ENCODE measurements around the gene SLC34A1. TPM values are rescaled to one million over a fixed set of nuclear protein-coding genes. Genes with fewer than 3 reads are reported as not detected.

The SLC34A1 gene
- 0.19 and 0.64 TPM in 2 replicates for total RNA-seq (2022)
- percentile 23 among the genes with signal in this experiment for Bru-seq, nascent RNA
- BruChase-seq, experiment 1, labeled RNA remaining after a 6-hour chase: percentile 13 among the genes with signal in this experiment
- BruChase-seq, experiment 2, labeled RNA remaining after a 2-hour chase: percentile 15 among the genes with signal in this experiment
- long read RNA-seq, partial matches to known transcripts: 1 of 2 reads
- long read RNA-seq, other reads (novel, unspliced or antisense): 1 of 2 reads

GRCh38 chr5:177384134-177384533 lies at the start of gene SLC34A1:
Gene SLC34A1 (plus strand): TSS chr5:177384434. CDS start chr5:177385742, 1,308 bp downstream.
- Mint-ChIP-seq H3K9me3 (ENCODE audit: low read depth, unreplicated experiment) (no peaks in the 10 kb centered on the region), H3K4me3 (ENCODE audit: low read depth, unreplicated experiment) (no peak within 1 kb of the TSS), H3K36me3 (ENCODE audit: insufficient read depth, unreplicated experiment) (peaks cover 13% of the 10 kb centered on the region), H3K4me1 (ENCODE audit: low read depth, unreplicated experiment) (peaks cover 36% of the 10 kb centered on the region), H3K27ac (ENCODE audit: unreplicated experiment) (no peak within 1 kb of the TSS), H3K27me3 (ENCODE audit: unreplicated experiment) (no peaks in the 10 kb centered on the region)
- no TSS peak for BruUV-seq (replicated peaks)
- TF ChIP-seq CTCF (IDR thresholded peaks at IDR 0.05; ENCODE audit: unreplicated experiment): no peak
- CTCF ChIA-PET: no interaction called here
- intact Hi-C loops (cut with micrococcal nuclease; ENCODE audit: unreplicated experiment): no loop called here
- DNase-seq: no peak

- no peak for DNase-seq
- TF ChIP-seq CTCF (IDR thresholded peaks at IDR 0.05; ENCODE audit: unreplicated experiment): no peak
- H3K27ac Mint-ChIP-seq (ENCODE audit: unreplicated experiment): no peak overlapping the region
- CTCF ChIA-PET: no interaction called here
- H3K27me3 Mint-ChIP-seq (ENCODE audit: unreplicated experiment): no peaks in the 10 kb centered on the region
- no TSS peak for BruUV-seq (replicated peaks)
- H3K4me1 Mint-ChIP-seq (ENCODE audit: low read depth, unreplicated experiment): peaks cover 28% of the 10 kb centered on the region
- intact Hi-C loops (cut with micrococcal nuclease; ENCODE audit: unreplicated experiment): no loop called here
- H3K36me3 Mint-ChIP-seq (ENCODE audit: insufficient read depth, unreplicated experiment): peaks cover 83% of the 10 kb centered on the region
- no peaks in the 10 kb centered on the region for H3K9me3 Mint-ChIP-seq (ENCODE audit: low read depth, unreplicated experiment)
- H3K4me3 Mint-ChIP-seq (ENCODE audit: low read depth, unreplicated experiment): no peak overlapping the region
Measured at GRCh38 chr5:177334781-177335700, 49.2 kb upstream of the SLC34A1 start.

GRCh38 chr5:177335701-177336065 lies 48.6 kb upstream of the SLC34A1 start:
- BruUV-seq (replicated peaks): no TSS peak
- no peak for TF ChIP-seq CTCF (IDR thresholded peaks at IDR 0.05; ENCODE audit: unreplicated experiment)

GRCh38 chr5:177336112-177336511 lies 48.1 kb upstream of the SLC34A1 start:
- H3K27ac Mint-ChIP-seq (ENCODE audit: unreplicated experiment): peak overlapping the region; percentile 19
- peak; percentile 61 for TF ChIP-seq CTCF (IDR thresholded peaks at IDR 0.05; ENCODE audit: unreplicated experiment)
- H3K36me3 Mint-ChIP-seq (ENCODE audit: insufficient read depth, unreplicated experiment): peaks cover 77% of the 10 kb centered on the region
- CTCF ChIA-PET: interaction anchor here (0.5 to 0.8 kb wide), 2 partner anchors 10 to 53 kb away, joined by 3 to 16 read pairs; no protein-coding TSS in a partner anchor
- H3K4me3 Mint-ChIP-seq (ENCODE audit: low read depth, unreplicated experiment): no peak overlapping the region
- intact Hi-C loops (cut with micrococcal nuclease; ENCODE audit: unreplicated experiment): no loop called here
- H3K4me1 Mint-ChIP-seq (ENCODE audit: low read depth, unreplicated experiment): peaks cover 31% of the 10 kb centered on the region
- H3K9me3 Mint-ChIP-seq (ENCODE audit: low read depth, unreplicated experiment): no peaks in the 10 kb centered on the region
- peak; percentile 63 for DNase-seq
- no TSS peak for BruUV-seq (replicated peaks)
- no peaks in the 10 kb centered on the region for H3K27me3 Mint-ChIP-seq (ENCODE audit: unreplicated experiment)

More at GRCh38 chr5:177335701-177336065, 48.6 kb upstream of the SLC34A1 start:
- peaks cover 31% of the 10 kb centered on the region for H3K4me1 Mint-ChIP-seq (ENCODE audit: low read depth, unreplicated experiment)
- no peaks in the 10 kb centered on the region for H3K27me3 Mint-ChIP-seq (ENCODE audit: unreplicated experiment)
- no peak overlapping the region for H3K4me3 Mint-ChIP-seq (ENCODE audit: low read depth, unreplicated experiment)
- peak overlapping the region; percentile 19 for H3K27ac Mint-ChIP-seq (ENCODE audit: unreplicated experiment)
- no peaks in the 10 kb centered on the region for H3K9me3 Mint-ChIP-seq (ENCODE audit: low read depth, unreplicated experiment)
- CTCF ChIA-PET: interaction anchor here (0.5 to 0.8 kb wide), 2 partner anchors 9 to 54 kb away, joined by 3 to 16 read pairs; no protein-coding TSS in a partner anchor
- intact Hi-C loops (cut with micrococcal nuclease; ENCODE audit: unreplicated experiment): no loop called here
- H3K36me3 Mint-ChIP-seq (ENCODE audit: insufficient read depth, unreplicated experiment): peaks cover 79% of the 10 kb centered on the region
- no peak for DNase-seq

All from Calu3 (cell line).